WERI-Rb-1 (cell line): ENCODE results near the gene SPPL2A.

Experiments used
- DNase-seq: peaks from one replicate; pipeline ENCODE4 v3.0.0-alpha.2; 2020
- H3K27ac ChIP-seq: fragments of 250-450 bp; sonication (Bioruptor Pico); 2 replicates; pipeline ENCODE4 v1.5.1; 2020; ENCODE audit warnings: mild to moderate bottlenecking, moderate library complexity
- H3K27me3 ChIP-seq: fragments of 250-450 bp; sonication (Bioruptor Pico); 2 replicates; pipeline ENCODE4 v1.5.1; 2021; ENCODE audit warnings: mild to moderate bottlenecking, low read depth, moderate library complexity; ENCODE audit not compliant: insufficient read depth, severe bottlenecking
- H3K36me3 ChIP-seq: fragments of 250-450 bp; sonication (Bioruptor Pico); 2 replicates; pipeline ENCODE4 v1.5.1; 2020; ENCODE audit warnings: mild to moderate bottlenecking, moderate library complexity
- H3K4me3 ChIP-seq: 2 replicates; pipeline ENCODE4 v1.5.1; 2011; ENCODE audit warnings: low read depth, mild to moderate bottlenecking, control low read depth, low read length
- H3K9me3 ChIP-seq: fragments of 250-450 bp; sonication (Bioruptor Pico); 2 replicates; pipeline ENCODE4 v1.5.1; 2021; ENCODE audit warnings: mild to moderate bottlenecking, moderate library complexity; ENCODE audit not compliant: severe bottlenecking
- CTCF ChIP-seq: IDR thresholded peaks from 2 replicates; pipeline ENCODE4 v1.5.1; 2011; ENCODE audit warnings: low read depth, mild to moderate bottlenecking, control low read depth, inconsistent platforms, low read length

Gene SPPL2A

GRCh38 chr15:50810128-50810527 lies 44.6 kb upstream of the SPPL2A start:
- Histone ChIP-seq H3K36me3 (no peaks in the 10 kb centered on the region), H3K9me3 (no peaks in the 10 kb centered on the region), H3K27me3 (no peaks in the 10 kb centered on the region), H3K27ac (no peak overlapping the region), H3K4me3 (no peak overlapping the region)
- DNase-seq, result no peak
- no peak for TF ChIP-seq CTCF

GRCh38 chr15:50808728-50809127 lies 43.2 kb upstream of the SPPL2A start:
- no peak for DNase-seq
- Histone ChIP-seq H3K9me3 (no peaks in the 10 kb centered on the region), H3K4me3 (no peak overlapping the region), H3K27me3 (no peaks in the 10 kb centered on the region), H3K36me3 (no peaks in the 10 kb centered on the region), H3K27ac (no peak overlapping the region)
- no peak for TF ChIP-seq CTCF

- TF ChIP-seq CTCF, result no peak
- DNase-seq, result peak; percentile 15
- H3K9me3 ChIP-seq, result no peaks in the 10 kb centered on the region
- no peak overlapping the region for H3K27ac ChIP-seq
- no peak overlapping the region for H3K4me3 ChIP-seq
- H3K36me3 ChIP-seq, result no peaks in the 10 kb centered on the region
- no peaks in the 10 kb centered on the region for H3K27me3 ChIP-seq
These were observed 38.1 kb upstream of the SPPL2A start for GRCh38 chr15:50803479-50804180.

GRCh38 chr15:50800715-50801114 lies 35.2 kb upstream of the SPPL2A start:
- Histone ChIP-seq H3K9me3 (no peaks in the 10 kb centered on the region), H3K36me3 (no peaks in the 10 kb centered on the region), H3K4me3 (no peak overlapping the region), H3K27me3 (no peaks in the 10 kb centered on the region), H3K27ac (no peak overlapping the region)
- DNase-seq, result no peak
- TF ChIP-seq CTCF, result no peak

GRCh38 chr15:50798684-50799083 lies 33.2 kb upstream of the SPPL2A start:
- Histone ChIP-seq H3K27me3 (no peaks in the 10 kb centered on the region), H3K27ac (no peak overlapping the region), H3K36me3 (no peaks in the 10 kb centered on the region), H3K9me3 (no peaks in the 10 kb centered on the region), H3K4me3 (no peak overlapping the region)
- no peak for TF ChIP-seq CTCF
- no peak for DNase-seq

- Histone ChIP-seq H3K27me3 (no peaks in the 10 kb centered on the region), H3K36me3 (no peaks in the 10 kb centered on the region), H3K27ac (no peak overlapping the region), H3K9me3 (no peaks in the 10 kb centered on the region), H3K4me3 (no peak overlapping the region)
- no peak for DNase-seq
- no peak for TF ChIP-seq CTCF
These were observed 32.4 kb upstream of the SPPL2A start for GRCh38 chr15:50797926-50798325.
